Measurements from ENCODE around the gene KLF16. TPM values are rescaled to one million over a fixed set of nuclear protein-coding genes. Genes with fewer than 3 reads are reported as not detected.

KLF16 gene
- total RNA-seq, 1 donor from 2014 or later, result 7.6 TPM

GRCh38 chr19:1843646-1844394, 19.6 kb downstream of the KLF16 start:
- no peaks in the 10 kb centered on the region for H3K27me3 ChIP-seq
- no peak for DNase-seq (ENCODE audit: extremely low spot score in 2 of 2)
- H3K4me1 ChIP-seq, result peaks cover 88% of the 10 kb centered on the region
- TF ChIP-seq POLR2A (IDR thresholded peaks at IDR 0.05) (no peak), POLR2AphosphoS5 (IDR thresholded peaks at IDR 0.05; ENCODE audit: insufficient read depth in 1 of 2, low read depth in 1 of 2) (no peak)
- TF ChIP-seq, protein P1, sequence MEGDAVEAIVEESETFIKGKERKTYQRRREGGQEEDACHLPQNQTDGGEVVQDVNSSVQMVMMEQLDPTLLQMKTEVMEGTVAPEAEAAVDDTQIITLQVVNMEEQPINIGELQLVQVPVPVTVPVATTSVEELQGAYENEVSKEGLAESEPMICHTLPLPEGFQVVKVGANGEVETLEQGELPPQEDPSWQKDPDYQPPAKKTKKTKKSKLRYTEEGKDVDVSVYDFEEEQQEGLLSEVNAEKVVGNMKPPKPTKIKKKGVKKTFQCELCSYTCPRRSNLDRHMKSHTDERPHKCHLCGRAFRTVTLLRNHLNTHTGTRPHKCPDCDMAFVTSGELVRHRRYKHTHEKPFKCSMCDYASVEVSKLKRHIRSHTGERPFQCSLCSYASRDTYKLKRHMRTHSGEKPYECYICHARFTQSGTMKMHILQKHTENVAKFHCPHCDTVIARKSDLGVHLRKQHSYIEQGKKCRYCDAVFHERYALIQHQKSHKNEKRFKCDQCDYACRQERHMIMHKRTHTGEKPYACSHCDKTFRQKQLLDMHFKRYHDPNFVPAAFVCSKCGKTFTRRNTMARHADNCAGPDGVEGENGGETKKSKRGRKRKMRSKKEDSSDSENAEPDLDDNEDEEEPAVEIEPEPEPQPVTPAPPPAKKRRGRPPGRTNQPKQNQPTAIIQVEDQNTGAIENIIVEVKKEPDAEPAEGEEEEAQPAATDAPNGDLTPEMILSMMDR (IDR thresholded peaks at IDR 0.05), result no peak
- intact Hi-C loops (cut with DNase I), result no loop called here
- H3K9me3 ChIP-seq, result no peaks in the 10 kb centered on the region
- H3K36me3 ChIP-seq, result no peaks in the 10 kb centered on the region
- H3K4me3 ChIP-seq, result no peak overlapping the region
- H3K27ac ChIP-seq, result no peak overlapping the region

- H3K36me3 ChIP-seq, result no peaks in the 10 kb centered on the region
- DNase-seq (ENCODE audit: extremely low spot score in 2 of 2), result no peak
- H3K9me3 ChIP-seq, result no peaks in the 10 kb centered on the region
- peaks cover 93% of the 10 kb centered on the region for H3K4me1 ChIP-seq
- intact Hi-C loops (cut with DNase I), result no loop called here
- no peaks in the 10 kb centered on the region for H3K27me3 ChIP-seq
- TF ChIP-seq POLR2AphosphoS5 (IDR thresholded peaks at IDR 0.05; ENCODE audit: insufficient read depth in 1 of 2, low read depth in 1 of 2), result no peak
- TF ChIP-seq, protein P1 (IDR thresholded peaks at IDR 0.05), result no peak
- TF ChIP-seq POLR2A (IDR thresholded peaks at IDR 0.05), result no peak
- no peak overlapping the region for H3K4me3 ChIP-seq
- H3K27ac ChIP-seq, result no peak overlapping the region
Measured at GRCh38 chr19:1843116-1843515, 20.3 kb downstream of the KLF16 start.

DNA sequence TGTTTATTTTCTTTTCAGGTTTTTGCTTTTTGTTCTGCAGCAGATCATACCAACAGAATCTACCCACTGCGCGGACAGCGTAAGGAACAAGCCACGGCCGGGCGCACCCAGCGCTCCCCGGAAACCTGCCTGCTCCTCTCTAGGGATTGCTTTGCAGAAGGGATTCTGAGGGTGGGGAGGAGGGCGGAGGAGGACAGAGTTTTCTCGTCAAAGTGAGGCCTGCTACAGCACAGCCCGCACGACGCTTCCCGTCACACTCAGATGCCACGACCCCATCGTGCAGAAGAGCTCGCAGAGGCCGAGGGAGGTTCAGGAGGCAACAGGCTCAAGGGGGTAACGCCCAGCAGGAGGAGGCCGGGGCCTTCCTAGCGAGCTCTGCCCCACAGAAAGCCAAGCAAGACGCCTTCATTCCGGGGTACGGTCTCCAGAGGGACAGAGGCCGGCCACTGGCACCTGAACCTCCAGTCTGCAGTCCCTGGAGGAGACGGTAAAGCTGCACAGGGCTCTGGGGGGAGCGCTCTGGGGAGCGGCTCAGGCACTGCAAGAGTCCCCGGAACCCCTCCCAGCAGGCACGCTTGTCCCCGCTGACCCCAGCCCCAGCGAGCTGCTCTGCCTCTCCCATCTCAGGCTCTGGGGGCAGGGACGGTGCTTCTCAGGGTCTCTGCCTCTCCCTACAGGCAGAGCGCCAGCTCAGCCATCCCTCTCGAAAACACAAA, 22.0 kb downstream of the KLF16 start:
- Histone ChIP-seq H3K27ac (peak overlapping the region; percentile 18), H3K4me3 (peak overlapping the region; percentile 3 to 5), H3K36me3 (no peaks in the 10 kb centered on the region), H3K9me3 (no peaks in the 10 kb centered on the region), H3K27me3 (no peaks in the 10 kb centered on the region), H3K4me1 (peaks cover 96% of the 10 kb centered on the region)
- intact Hi-C loops (cut with DNase I), result no loop called here
- DNase-seq (ENCODE audit: extremely low spot score in 2 of 2), result no peak
- no peak for TF ChIP-seq POLR2A (IDR thresholded peaks at IDR 0.05)
- TF ChIP-seq, protein P1 (IDR thresholded peaks at IDR 0.05), result no peak

- TF ChIP-seq POLR2A (IDR thresholded peaks at IDR 0.05) (no peak), POLR2AphosphoS5 (IDR thresholded peaks at IDR 0.05; ENCODE audit: insufficient read depth in 1 of 2, low read depth in 1 of 2) (no peak)
- TF ChIP-seq, protein P1 (IDR thresholded peaks at IDR 0.05), result no peak
- intact Hi-C loops (cut with DNase I), result no loop called here
- Histone ChIP-seq H3K4me1 (peaks cover 96% of the 10 kb centered on the region), H3K4me3 (peak overlapping the region; percentile 3 to 5), H3K27me3 (no peaks in the 10 kb centered on the region), H3K9me3 (no peaks in the 10 kb centered on the region), H3K36me3 (no peaks in the 10 kb centered on the region), H3K27ac (peak overlapping the region; percentile 18)
- DNase-seq (ENCODE audit: extremely low spot score in 2 of 2), result no peak
Measured at GRCh38 chr19:1840541-1841115, 22.8 kb downstream of the KLF16 start.
